ENCODE data around the gene CPLANE1.

- TF ChIP-seq CTCF (conservative IDR thresholded peaks at IDR 0.05 in 1 of 2, IDR thresholded peaks at IDR 0.05 in 1 of 2; ENCODE audit: extremely low read depth in 1 of 2, insufficient read depth in 1 of 2, low read depth in 1 of 2, low read length in 2 of 2) (no peak), EZH2 (IDR thresholded peaks at IDR 0.05; ENCODE audit: borderline replicate concordance, low read length) (no peak)
Observed at GRCh38 chr5:37136694-37137093, 112.5 kb downstream of the CPLANE1 start.

Measured in mammary epithelial cell (primary cell).